C4-2B (cell line): ENCODE measurements around the gene ITIH4.

Experiments used
- CTCF ChIP-seq: fragments of 450-650 bp; conservative IDR thresholded peaks from 2 replicates; pipeline ENCODE4 v1.5.1; 2017; ENCODE audit warnings: mild to moderate bottlenecking
- ZFX ChIP-seq: fragments of 450-650 bp; IDR thresholded peaks from 2 replicates; pipeline ENCODE4 v1.6.1; 2017

- TF ChIP-seq ZFX, result no peak
- no peak for TF ChIP-seq CTCF
Measured at GRCh38 chr3:52865994-52866393, 35.5 kb upstream of the ITIH4 start.
